ENCODE measurements around the gene MYRIP.
"Not testable (repeated sequence)": the region's sequence is repeated elsewhere in the genome, so short reads cannot be mapped to it uniquely, and the experiment has no call there.

MYRIP gene

GRCh38 chr3:40128166-40128565 is 318.8 kb downstream of the MYRIP start:
- Histone ChIP-seq H3K4me2 (peak overlapping the region; percentile 51), H3K4me3 (no peak overlapping the region), H3K4me1 (peaks cover 16% of the 10 kb centered on the region), H3K27ac (no peak overlapping the region), H3K36me3 (no peaks in the 10 kb centered on the region), H3K9ac (no peak overlapping the region), H4K20me1 (no peaks in the 10 kb centered on the region), H3K9me3 (peaks cover 8% of the 10 kb centered on the region; the same call in 1 of the 2 replicates), H3K27me3 (no peaks in the 10 kb centered on the region)
- TF ChIP-seq Cebpa-rat (IDR thresholded peaks at IDR 0.05): no peak

DNA sequence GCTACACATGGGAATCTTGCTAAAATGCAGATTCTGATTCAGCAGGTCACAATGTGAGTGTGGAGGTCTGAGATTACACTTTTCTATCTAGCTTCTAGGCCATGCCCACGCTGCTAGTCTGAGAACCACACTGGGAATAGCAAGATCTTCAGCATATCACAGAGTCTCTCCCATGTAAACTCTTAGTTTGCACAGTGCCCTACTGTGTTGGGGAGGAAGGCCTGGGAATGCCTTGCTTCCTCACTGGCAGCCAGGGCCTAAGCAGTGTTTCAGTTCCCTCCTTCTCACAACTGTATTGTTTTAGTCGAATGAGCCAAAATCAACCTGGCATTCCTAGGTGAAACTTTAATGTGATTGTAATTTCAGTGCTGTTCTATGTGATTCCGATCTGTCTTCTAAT is 320.1 kb downstream of the MYRIP start:
- Histone ChIP-seq H3K9me3 (peaks cover 22% of the 10 kb centered on the region), H4K20me1 (no peaks in the 10 kb centered on the region), H3K27ac (no peak overlapping the region), H3K9ac (no peak overlapping the region), H3K27me3 (no peaks in the 10 kb centered on the region), H3K36me3 (no peaks in the 10 kb centered on the region), H3K4me1 (peaks cover 16% of the 10 kb centered on the region), H3K4me2 (no peak overlapping the region), H3K4me3 (no peak overlapping the region)
- no peak for TF ChIP-seq Cebpa-rat (IDR thresholded peaks at IDR 0.05)

DNA sequence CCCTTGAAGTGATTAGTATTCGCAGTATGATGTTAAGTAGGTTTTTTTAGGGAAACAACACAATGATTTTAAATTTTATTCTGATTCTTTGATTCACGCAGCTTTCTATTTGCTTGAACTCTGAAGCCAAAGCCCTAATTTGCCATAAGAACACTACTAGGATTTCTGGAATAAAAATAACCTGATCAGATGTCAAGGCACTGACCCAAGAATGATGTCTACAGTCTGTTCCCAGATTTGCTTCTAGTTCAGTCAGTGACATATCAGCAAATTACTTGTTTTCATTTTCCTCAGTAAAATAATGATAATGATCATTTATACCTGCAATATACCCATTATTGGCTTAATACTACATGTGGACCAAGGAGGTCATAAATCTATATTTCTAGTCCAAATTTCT is 320.6 kb downstream of the MYRIP start:
- Histone ChIP-seq H4K20me1 (no peaks in the 10 kb centered on the region), H3K4me3 (no peak overlapping the region), H3K4me2 (no peak overlapping the region), H3K27me3 (no peaks in the 10 kb centered on the region), H3K4me1 (peaks cover 16% of the 10 kb centered on the region), H3K36me3 (no peaks in the 10 kb centered on the region), H3K9me3 (peaks cover 24% of the 10 kb centered on the region), H3K27ac (no peak overlapping the region), H3K9ac (no peak overlapping the region)
- TF ChIP-seq Cebpa-rat (IDR thresholded peaks at IDR 0.05): no peak

- no peak overlapping the region for H3K4me3 ChIP-seq
- H4K20me1 ChIP-seq: no peaks in the 10 kb centered on the region
- H3K9ac ChIP-seq: no peak overlapping the region
- H3K27ac ChIP-seq: no peak overlapping the region
- no peak for TF ChIP-seq Cebpa-rat (IDR thresholded peaks at IDR 0.05)
- no peaks in the 10 kb centered on the region for H3K27me3 ChIP-seq
- H3K4me1 ChIP-seq: peaks cover 16% of the 10 kb centered on the region
- peaks cover 24% of the 10 kb centered on the region for H3K9me3 ChIP-seq
- no peaks in the 10 kb centered on the region for H3K36me3 ChIP-seq
- no peak overlapping the region for H3K4me2 ChIP-seq
Measured at GRCh38 chr3:40130721-40131120, 321.3 kb downstream of the MYRIP start.

DNA sequence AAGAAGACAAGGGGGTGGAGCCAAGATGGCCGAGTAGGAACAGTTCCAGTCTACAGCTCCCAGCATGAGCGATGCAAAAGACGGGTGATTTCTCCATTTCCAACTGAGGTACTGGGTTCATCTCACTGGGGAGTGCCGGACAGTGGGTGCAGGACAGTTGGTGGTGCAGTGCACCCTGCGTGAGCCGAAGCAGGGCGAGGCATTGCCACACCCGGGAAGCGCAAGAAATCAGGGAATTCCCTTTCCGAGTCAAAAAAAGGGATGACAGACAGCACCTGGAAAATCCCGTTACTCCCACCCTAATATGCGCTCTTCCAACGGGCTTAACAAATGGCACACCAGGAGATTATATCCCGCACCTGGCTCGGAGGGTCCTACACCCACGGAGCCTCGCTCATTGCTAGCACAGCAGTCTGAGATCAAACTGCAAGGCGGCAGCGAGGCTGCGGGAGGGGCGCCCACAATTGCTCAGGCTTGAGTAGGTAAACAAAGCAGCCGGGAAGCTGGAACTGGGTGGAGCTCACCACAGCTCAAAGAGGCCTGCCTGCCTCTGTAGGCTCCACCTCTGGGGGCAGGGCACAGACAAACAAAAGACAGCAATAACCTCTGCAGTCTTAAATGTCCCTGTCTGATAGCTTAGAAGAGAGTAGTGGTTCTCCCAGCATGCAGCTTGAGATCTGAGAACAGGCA is 324.6 kb downstream of the MYRIP start:
- H3K4me2 ChIP-seq, H3K27me3 ChIP-seq: not testable (repeated sequence)

GRCh38 chr3:40137591-40138295 is 328.3 kb downstream of the MYRIP start:
- peaks cover 21% of the 10 kb centered on the region for H3K9me3 ChIP-seq
- TF ChIP-seq Cebpa-rat (IDR thresholded peaks at IDR 0.05): no peak
- H3K36me3 ChIP-seq: no peaks in the 10 kb centered on the region
- H3K27me3 ChIP-seq: no peaks in the 10 kb centered on the region
- H3K9ac ChIP-seq: no peak overlapping the region
- H3K4me1 ChIP-seq: no peaks in the 10 kb centered on the region
- no peaks in the 10 kb centered on the region for H4K20me1 ChIP-seq
- H3K4me2 ChIP-seq: no peak overlapping the region
- H3K27ac ChIP-seq: no peak overlapping the region
- no peak overlapping the region for H3K4me3 ChIP-seq

More for the DNA sequence above, 324.6 kb downstream of the MYRIP start:
- not testable (repeated sequence) for H3K9ac ChIP-seq, H4K20me1 ChIP-seq, H3K4me1 ChIP-seq, H3K27ac ChIP-seq, H3K36me3 ChIP-seq, H3K4me3 ChIP-seq
- peaks cover 24% of the 10 kb centered on the region for H3K9me3 ChIP-seq

GRCh38 chr3:40143283-40144090 is 334.1 kb downstream of the MYRIP start:
- no peak overlapping the region for H3K27ac ChIP-seq
- H4K20me1 ChIP-seq: no peaks in the 10 kb centered on the region
- TF ChIP-seq Cebpa-rat (IDR thresholded peaks at IDR 0.05): no peak
- H3K9ac ChIP-seq: no peak overlapping the region
- no peaks in the 10 kb centered on the region for H3K4me1 ChIP-seq
- H3K4me2 ChIP-seq: no peak overlapping the region
- no peak overlapping the region for H3K4me3 ChIP-seq
- no peaks in the 10 kb centered on the region for H3K27me3 ChIP-seq
- peaks cover 3% of the 10 kb centered on the region; the same call in 1 of the 2 replicates for H3K9me3 ChIP-seq
- H3K36me3 ChIP-seq: no peaks in the 10 kb centered on the region

- Histone ChIP-seq H4K20me1 (no peaks in the 10 kb centered on the region), H3K4me1 (no peaks in the 10 kb centered on the region), H3K4me2 (no peak overlapping the region), H3K4me3 (no peak overlapping the region), H3K9me3 (no peaks in the 10 kb centered on the region), H3K9ac (no peak overlapping the region), H3K27ac (no peak overlapping the region), H3K36me3 (no peaks in the 10 kb centered on the region), H3K27me3 (no peaks in the 10 kb centered on the region)
- no peak for TF ChIP-seq Cebpa-rat (IDR thresholded peaks at IDR 0.05)
Measured at GRCh38 chr3:40148827-40149226, 339.4 kb downstream of the MYRIP start.

GRCh38 chr3:40152482-40153133 is 343.2 kb downstream of the MYRIP start:
- no peak overlapping the region for H3K4me2 ChIP-seq
- no peak overlapping the region for H3K9ac ChIP-seq
- H3K4me3 ChIP-seq: no peak overlapping the region
- H3K27me3 ChIP-seq: no peaks in the 10 kb centered on the region
- no peaks in the 10 kb centered on the region for H3K9me3 ChIP-seq
- no peak for TF ChIP-seq Cebpa-rat (IDR thresholded peaks at IDR 0.05)
- no peak overlapping the region for H3K27ac ChIP-seq
- no peaks in the 10 kb centered on the region for H4K20me1 ChIP-seq
- H3K36me3 ChIP-seq: no peaks in the 10 kb centered on the region
- no peaks in the 10 kb centered on the region for H3K4me1 ChIP-seq
